ENCODE results near the gene PTPN14. TPM values are rescaled to one million over a fixed set of nuclear protein-coding genes. Genes with fewer than 3 reads are reported as not detected.

Gene PTPN14
- total RNA-seq, 2 donors from 2014 or later, result 9.8 to 11.8 TPM

- DNase-seq, result no peak
- Histone ChIP-seq H3K4me3 (no peak overlapping the region), H3K4me1 (no peaks in the 10 kb centered on the region), H3K9ac (ENCODE audit: low read depth in 2 of 2, low read length in 2 of 2) (no peak overlapping the region), H3K36me3 (no peaks in the 10 kb centered on the region), H3K27ac (no peak overlapping the region), H3K27me3 (no peaks in the 10 kb centered on the region), H3K9me3 (no peaks in the 10 kb centered on the region)
- intact Hi-C loops (cut with DNase I), result no loop called here
- no peak for TF ChIP-seq CTCF (IDR thresholded peaks at IDR 0.05)
Measured at GRCh38 chr1:214548271-214548670, 3.1 kb downstream of the PTPN14 start.

GRCh38 chr1:214547747-214548146 is 3.7 kb downstream of the PTPN14 start:
- intact Hi-C loops (cut with DNase I), result no loop called here
- Histone ChIP-seq H3K36me3 (no peaks in the 10 kb centered on the region), H3K27me3 (no peaks in the 10 kb centered on the region), H3K4me3 (no peak overlapping the region), H3K9me3 (no peaks in the 10 kb centered on the region), H3K9ac (ENCODE audit: low read depth in 2 of 2, low read length in 2 of 2) (no peak overlapping the region), H3K4me1 (no peaks in the 10 kb centered on the region), H3K27ac (no peak overlapping the region)
- no peak for DNase-seq
- TF ChIP-seq CTCF (IDR thresholded peaks at IDR 0.05), result no peak

GRCh38 chr1:214546886-214547641 is 4.3 kb downstream of the PTPN14 start:
- H3K9me3 ChIP-seq, result no peaks in the 10 kb centered on the region
- H3K4me3 ChIP-seq, result no peak overlapping the region
- no peak for DNase-seq
- no peak overlapping the region for H3K27ac ChIP-seq
- H3K27me3 ChIP-seq, result no peaks in the 10 kb centered on the region
- intact Hi-C loops (cut with DNase I), result no loop called here
- no peak for TF ChIP-seq CTCF (IDR thresholded peaks at IDR 0.05)
- H3K9ac ChIP-seq (ENCODE audit: low read depth in 2 of 2, low read length in 2 of 2), result no peak overlapping the region
- no peaks in the 10 kb centered on the region for H3K36me3 ChIP-seq
- H3K4me1 ChIP-seq, result no peaks in the 10 kb centered on the region

- Histone ChIP-seq H3K36me3 (no peaks in the 10 kb centered on the region), H3K9ac (ENCODE audit: low read depth in 2 of 2, low read length in 2 of 2) (no peak overlapping the region), H3K9me3 (no peaks in the 10 kb centered on the region), H3K4me1 (no peaks in the 10 kb centered on the region), H3K4me3 (no peak overlapping the region), H3K27ac (no peak overlapping the region), H3K27me3 (no peaks in the 10 kb centered on the region)
- intact Hi-C loops (cut with DNase I), result no loop called here
- no peak for TF ChIP-seq CTCF (IDR thresholded peaks at IDR 0.05)
- DNase-seq, result no peak
Measured at GRCh38 chr1:214546084-214546483, 5.3 kb downstream of the PTPN14 start.

GRCh38 chr1:214545293-214545692 is 6.1 kb downstream of the PTPN14 start:
- Histone ChIP-seq H3K9me3 (no peaks in the 10 kb centered on the region), H3K36me3 (no peaks in the 10 kb centered on the region), H3K4me3 (no peak overlapping the region), H3K9ac (ENCODE audit: low read depth in 2 of 2, low read length in 2 of 2) (no peak overlapping the region), H3K4me1 (no peaks in the 10 kb centered on the region), H3K27ac (no peak overlapping the region), H3K27me3 (no peaks in the 10 kb centered on the region)
- no peak for DNase-seq
- intact Hi-C loops (cut with DNase I), result no loop called here
- no peak for TF ChIP-seq CTCF (IDR thresholded peaks at IDR 0.05)
